ENCODE results near the gene CCDC186.

CCDC186 gene

DNA sequence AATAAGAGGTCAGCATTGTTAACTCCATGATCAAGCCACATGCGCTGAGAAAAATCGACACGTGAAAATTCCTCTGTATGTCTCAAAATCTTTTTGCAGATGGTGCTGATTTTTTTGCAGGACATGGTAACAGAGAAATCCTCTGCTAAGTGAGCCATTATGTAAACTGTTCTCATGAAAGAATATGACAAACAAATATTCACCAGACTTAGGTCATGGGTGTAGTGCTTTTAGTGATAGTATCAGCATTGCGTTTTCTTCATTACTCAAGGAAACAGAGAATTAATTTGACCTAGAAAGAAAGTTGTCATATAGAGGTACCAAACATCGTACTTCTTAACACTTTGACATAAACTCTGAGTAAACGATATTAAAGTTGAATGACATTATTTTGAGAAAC, 95.7 kb downstream of the CCDC186 start:
- H3F3A ChIP-seq (ENCODE audit: control insufficient read depth, insufficient read depth), result no peaks in the 10 kb centered on the region
- no peak overlapping the region for H3K4me2 ChIP-seq (ENCODE audit: low read length)
- no peaks in the 10 kb centered on the region for H4K20me1 ChIP-seq (ENCODE audit: control insufficient read depth, insufficient read depth, low read depth, low read length)
- no peak overlapping the region for H3K4me3 ChIP-seq (ENCODE audit: low read length)
- no peaks in the 10 kb centered on the region for H3K79me2 ChIP-seq (ENCODE audit: control insufficient read depth, low read length)
- no peaks in the 10 kb centered on the region for H3K9me3 ChIP-seq (ENCODE audit: control insufficient read depth, insufficient read depth, low read length)
- H3K4me1 ChIP-seq (ENCODE audit: control insufficient read depth, low read length), result peaks cover 9% of the 10 kb centered on the region
- no peaks in the 10 kb centered on the region for H3K36me3 ChIP-seq (ENCODE audit: control insufficient read depth, low read length)
- no peak overlapping the region for H3K27ac ChIP-seq (ENCODE audit: low read depth, low read length)
- 0 out of 2 replicates have a peak, but pooled peaks cover 6% of the 10 kb centered on the region for H3K27me3 ChIP-seq (ENCODE audit: control insufficient read depth, low read length)
- TF ChIP-seq CTCF (IDR thresholded peaks at IDR 0.05; ENCODE audit: low read depth, low read length, poor library complexity, severe bottlenecking) (no peak), EZH2phosphoT487 (IDR thresholded peaks at IDR 0.05; ENCODE audit: borderline replicate concordance, low read length) (no peak)
- no peaks in the 10 kb centered on the region for H3K9me2 ChIP-seq (replicated peaks; ENCODE audit: control insufficient read depth, low read length)

- Histone ChIP-seq H3K4me2 (ENCODE audit: low read length) (no peak overlapping the region), H4K20me1 (ENCODE audit: control insufficient read depth, insufficient read depth, low read depth, low read length) (no peaks in the 10 kb centered on the region), H3K27me3 (ENCODE audit: control insufficient read depth, low read length) (0 out of 2 replicates have a peak, but pooled peaks cover 6% of the 10 kb centered on the region), H3F3A (ENCODE audit: control insufficient read depth, insufficient read depth) (no peaks in the 10 kb centered on the region), H3K79me2 (ENCODE audit: control insufficient read depth, low read length) (no peaks in the 10 kb centered on the region), H3K4me1 (ENCODE audit: control insufficient read depth, low read length) (peaks cover 15% of the 10 kb centered on the region), H3K36me3 (ENCODE audit: control insufficient read depth, low read length) (no peaks in the 10 kb centered on the region), H3K9me3 (ENCODE audit: control insufficient read depth, insufficient read depth, low read length) (no peaks in the 10 kb centered on the region), H3K27ac (ENCODE audit: low read depth, low read length) (no peak overlapping the region), H3K9me2 (replicated peaks; ENCODE audit: control insufficient read depth, low read length) (no peaks in the 10 kb centered on the region), H3K4me3 (ENCODE audit: low read length) (no peak overlapping the region)
- no peak for TF ChIP-seq CTCF (IDR thresholded peaks at IDR 0.05; ENCODE audit: low read depth, low read length, poor library complexity, severe bottlenecking)
- no peak for TF ChIP-seq EZH2phosphoT487 (IDR thresholded peaks at IDR 0.05; ENCODE audit: borderline replicate concordance, low read length)
These were observed 96.2 kb downstream of the CCDC186 start for GRCh38 chr10:114077815-114078219.

DNA sequence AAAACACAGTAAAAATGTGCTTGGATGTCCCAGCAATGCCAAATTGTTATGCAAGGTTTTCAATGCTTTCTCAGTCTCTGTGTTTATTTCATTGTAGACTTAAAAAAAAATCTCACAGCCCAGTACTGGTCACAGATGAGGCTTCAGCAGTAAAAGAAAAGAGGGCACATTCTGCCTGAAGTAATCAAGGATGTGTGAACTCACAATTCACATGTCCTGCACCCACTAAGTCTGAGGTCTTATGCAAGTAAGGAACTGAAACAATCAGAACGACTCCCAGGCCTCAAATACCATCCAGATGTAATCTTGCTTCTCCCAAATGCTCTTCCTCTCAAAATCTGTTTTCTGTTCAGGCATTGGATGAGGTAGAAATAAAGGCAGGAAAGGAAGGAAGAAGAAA, 96.7 kb downstream of the CCDC186 start:
- no peaks in the 10 kb centered on the region for H3K9me2 ChIP-seq (replicated peaks; ENCODE audit: control insufficient read depth, low read length)
- H4K20me1 ChIP-seq (ENCODE audit: control insufficient read depth, insufficient read depth, low read depth, low read length), result no peaks in the 10 kb centered on the region
- peaks cover 15% of the 10 kb centered on the region for H3K4me1 ChIP-seq (ENCODE audit: control insufficient read depth, low read length)
- 0 out of 2 replicates have a peak, but pooled peaks cover 6% of the 10 kb centered on the region for H3K27me3 ChIP-seq (ENCODE audit: control insufficient read depth, low read length)
- no peaks in the 10 kb centered on the region for H3K36me3 ChIP-seq (ENCODE audit: control insufficient read depth, low read length)
- no peak for TF ChIP-seq CTCF (IDR thresholded peaks at IDR 0.05; ENCODE audit: low read depth, low read length, poor library complexity, severe bottlenecking)
- TF ChIP-seq EZH2phosphoT487 (IDR thresholded peaks at IDR 0.05; ENCODE audit: borderline replicate concordance, low read length), result no peak
- no peaks in the 10 kb centered on the region for H3K9me3 ChIP-seq (ENCODE audit: control insufficient read depth, insufficient read depth, low read length)
- H3K79me2 ChIP-seq (ENCODE audit: control insufficient read depth, low read length), result no peaks in the 10 kb centered on the region
- H3K4me3 ChIP-seq (ENCODE audit: low read length), result no peak overlapping the region
- no peak overlapping the region for H3K27ac ChIP-seq (ENCODE audit: low read depth, low read length)
- no peaks in the 10 kb centered on the region for H3F3A ChIP-seq (ENCODE audit: control insufficient read depth, insufficient read depth)
- H3K4me2 ChIP-seq (ENCODE audit: low read length), result no peak overlapping the region
